Ishikawa (cell line): ENCODE results near the gene KCNQ1.

Source experiments
- CREB1 ChIP-seq: IDR thresholded peaks from 2 replicates; pipeline ENCODE4 v1.6.1; 2012; ENCODE audit warnings: low read depth
- EP300 ChIP-seq: IDR thresholded peaks from 2 replicates; pipeline ENCODE4 v1.6.1; 2012; ENCODE audit warnings: borderline replicate concordance
- FOXM1 ChIP-seq: IDR thresholded peaks from 2 replicates; pipeline ENCODE4 v1.6.1; 2012; ENCODE audit warnings: low read depth, borderline replicate concordance
- TEAD4 ChIP-seq: IDR thresholded peaks from 2 replicates; pipeline ENCODE4 v1.6.1; 2012

DNA sequence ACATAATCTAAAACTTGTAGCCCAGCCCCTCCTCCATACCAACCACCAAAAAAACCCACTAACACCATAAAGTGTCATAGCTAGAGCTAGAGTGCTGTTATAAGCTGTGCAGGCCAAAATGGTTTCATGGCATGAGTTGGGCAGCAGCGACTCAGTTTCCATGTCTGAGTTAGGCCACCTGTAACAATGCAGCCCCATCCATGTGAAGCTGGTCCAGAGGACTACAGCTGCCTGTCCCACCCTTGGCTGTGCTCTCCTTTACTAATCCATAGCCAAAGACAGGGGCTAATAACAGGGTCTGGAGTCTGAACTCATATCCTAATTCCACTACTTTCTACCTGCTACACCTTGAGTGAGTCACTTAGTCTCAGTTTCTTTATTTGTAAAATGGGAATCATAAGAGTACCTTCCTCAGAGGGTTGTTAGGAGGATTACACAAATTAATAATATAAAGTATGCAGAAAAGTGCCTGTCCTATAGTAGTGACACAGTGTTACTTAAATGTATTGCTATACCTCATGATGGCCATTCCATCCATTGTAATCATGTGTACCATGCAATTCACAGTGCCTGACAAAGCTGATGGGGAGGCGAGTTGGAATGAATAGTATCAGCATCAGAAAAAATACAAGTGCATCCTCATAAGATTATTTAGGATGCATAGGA lies 234.3 kb downstream of the KCNQ1 start:
- no peak for TF ChIP-seq TEAD4
- TF ChIP-seq EP300: no peak
- TF ChIP-seq CREB1: no peak
- no peak for TF ChIP-seq FOXM1
